ENCODE data around the gene MSRB1. TPM values are rescaled to one million over a fixed set of nuclear protein-coding genes. Genes with fewer than 3 reads are reported as not detected.
"Not testable (repeated sequence)": the region's sequence is repeated elsewhere in the genome, so short reads cannot be mapped to it uniquely, and the experiment has no call there.

The MSRB1 gene
- total RNA-seq, 1 donor from 2014 or later = 3.6 TPM

GRCh38 chr16:1938910-1939309 is 4.1 kb downstream of the MSRB1 start:
- no peak for DNase-seq

GRCh38 chr16:1938316-1938715 is 4.7 kb downstream of the MSRB1 start:
- DNase-seq = no peak

GRCh38 chr16:1936945-1937479 is 6.0 kb downstream of the MSRB1 start:
- DNase-seq = no peak

GRCh38 chr16:1933097-1933661 is 9.8 kb downstream of the MSRB1 start:
- DNase-seq = no peak

GRCh38 chr16:1932050-1933028 is 10.7 kb downstream of the MSRB1 start:
- no peak for DNase-seq

GRCh38 chr16:1930338-1930720 is 12.7 kb downstream of the MSRB1 start:
- DNase-seq = no peak

- DNase-seq = peak; percentile 68
Observed at GRCh38 chr16:1929578-1930337, 13.2 kb downstream of the MSRB1 start.

- DNase-seq = no peak
Observed at GRCh38 chr16:1929105-1929504, 13.9 kb downstream of the MSRB1 start.

GRCh38 chr16:1926271-1926670 is 16.7 kb downstream of the MSRB1 start:
- DNase-seq = no peak

GRCh38 chr16:1924095-1924494 is 18.9 kb downstream of the MSRB1 start:
- DNase-seq = no peak

GRCh38 chr16:1923299-1924034 is 19.5 kb downstream of the MSRB1 start:
- no peak for DNase-seq

- no peak for DNase-seq
Observed at GRCh38 chr16:1922357-1922756, 20.6 kb downstream of the MSRB1 start.

GRCh38 chr16:1920727-1921171 is 22.2 kb downstream of the MSRB1 start:
- DNase-seq = no peak

GRCh38 chr16:1920122-1920521 is 22.9 kb downstream of the MSRB1 start:
- not testable (repeated sequence) for DNase-seq

- no peak for DNase-seq
Observed at GRCh38 chr16:1919327-1919998, 23.5 kb downstream of the MSRB1 start.

GRCh38 chr16:1918351-1919326 is 24.4 kb downstream of the MSRB1 start, which contains the start of gene HS3ST6:
TSS of gene HS3ST6 (minus strand) at chr16:1918415. CDS start at chr16:1918323, 92 bp downstream.
- DNase-seq = no peak

GRCh38 chr16:1917665-1918350 is 25.2 kb downstream of the MSRB1 start:
- DNase-seq = no peak

GRCh38 chr16:1917056-1917664 is 25.8 kb downstream of the MSRB1 start:
- DNase-seq = no peak

- DNase-seq = no peak
Observed at GRCh38 chr16:1916640-1916990, 26.4 kb downstream of the MSRB1 start.

All from occipital lobe (tissue), 2 donors.